Neural cell (in vitro differentiated cells): ENCODE data around the gene TTC39A. TPM values are rescaled to one million over a fixed set of nuclear protein-coding genes. Genes with fewer than 3 reads are reported as not detected.

ENCODE experiments used
- H2AFZ ChIP-seq: fragments of 200-600, 300-800 bp; sonication (generic), shearing (Covaris generic); 2 replicates; pipeline ENCODE4 v1.6.0; 2014; ENCODE audit warnings: low read depth, mild to moderate bottlenecking, antibody characterized with exemption, low read length, moderate library complexity
- H3F3A ChIP-seq: fragments of 200-600 bp; shearing (Covaris generic); 2 replicates; pipeline ENCODE4 v1.6.1; 2016; ENCODE audit warnings: mild to moderate bottlenecking, moderate library complexity, mixed read lengths, antibody characterized with exemption, low read length; ENCODE audit not compliant: insufficient read depth, poor library complexity, severe bottlenecking
- H3K27ac ChIP-seq: fragments of 200-600, 300-800 bp; sonication (generic), shearing (Covaris generic); 2 replicates; pipeline ENCODE4 v1.5.1; 2014; ENCODE audit warnings: mild to moderate bottlenecking, low read length, moderate library complexity
- H3K27me3 ChIP-seq: fragments of 300-800, 200-600 bp; sonication (generic), shearing (Covaris generic); 2 replicates; pipeline ENCODE4 v1.6.0; 2014; ENCODE audit warnings: mild to moderate bottlenecking, low read depth, low read length, moderate library complexity; ENCODE audit not compliant: insufficient read depth
- H3K36me3 ChIP-seq: fragments of 300-800, 200-600 bp; sonication (generic), shearing (Covaris generic); 2 replicates; pipeline ENCODE4 v1.5.1; 2014; ENCODE audit warnings: mild to moderate bottlenecking, antibody characterized with exemption, low read length, moderate library complexity; ENCODE audit not compliant: insufficient read depth
- H3K4me2 ChIP-seq: fragments of 300-800, 200-600 bp; sonication (generic), shearing (Covaris generic); 2 replicates; pipeline ENCODE4 v1.6.0; 2014; ENCODE audit warnings: mild to moderate bottlenecking, low read length
- H3K4me3 ChIP-seq: fragments of 300-800, 200-600 bp; sonication (generic), shearing (Covaris generic); 2 replicates; pipeline ENCODE4 v1.5.1; 2014; ENCODE audit warnings: mild to moderate bottlenecking, low read length, moderate library complexity
- H3K79me2 ChIP-seq: fragments of 200-600 bp; shearing (Covaris generic); replicated peaks from 2 replicates; pipeline ENCODE4 v1.6.0; 2014; ENCODE audit warnings: mild to moderate bottlenecking, low read length, moderate library complexity; ENCODE audit not compliant: insufficient read depth
- H3K9ac ChIP-seq: fragments of 300-800, 200-600 bp; sonication (generic), shearing (Covaris generic); 2 replicates; pipeline ENCODE4 v1.6.1; 2016; ENCODE audit warnings: mild to moderate bottlenecking, low read length, mixed read lengths
- H3K9me2 ChIP-seq: fragments of 200-600 bp; shearing (Covaris generic); 2 replicates; pipeline ENCODE4 v1.6.1; 2016; ENCODE audit warnings: mild to moderate bottlenecking, low read length, mixed read lengths; ENCODE audit not compliant: insufficient read depth
- H3K9me3 ChIP-seq: fragments of 200-600, 300-800 bp; sonication (generic), shearing (Covaris generic); 2 replicates; pipeline ENCODE4 v1.6.1; 2016; ENCODE audit warnings: mild to moderate bottlenecking, mixed run types, low read length, moderate library complexity, mixed read lengths
- H4K20me1 ChIP-seq: fragments of 200-600 bp; shearing (Covaris generic); 2 replicates; pipeline ENCODE4 v1.6.1; 2016; ENCODE audit warnings: mild to moderate bottlenecking, mixed run types; ENCODE audit not compliant: insufficient read depth
- CTCF ChIP-seq: fragments of 450-650 bp; IDR thresholded peaks from 2 replicates; pipeline ENCODE4 v1.5.1; 2014; ENCODE audit warnings: antibody characterized with exemption, mild to moderate bottlenecking, moderate library complexity; ENCODE audit not compliant: poor library complexity, severe bottlenecking
- EP300 ChIP-seq: fragments of 450-650 bp; conservative IDR thresholded peaks from 2 replicates; pipeline ENCODE4 v1.6.1; 2014; ENCODE audit warnings: antibody characterized with exemption, mild to moderate bottlenecking, moderate library complexity; ENCODE audit not compliant: poor library complexity, severe bottlenecking
- EZH2 ChIP-seq: fragments of 200-600, 300-800 bp; shearing (Covaris generic), sonication (generic); IDR thresholded peaks from 2 replicates; pipeline ENCODE4 v1.6.1; 2014; ENCODE audit warnings: antibody characterized with exemption, low read length, borderline replicate concordance, mild to moderate bottlenecking; ENCODE audit not compliant: insufficient read depth, poor library complexity, severe bottlenecking
- MXI1 ChIP-seq: fragments of 450-650 bp; conservative IDR thresholded peaks from 2 replicates; pipeline ENCODE4 v1.6.1; 2014; ENCODE audit warnings: antibody characterized with exemption, mild to moderate bottlenecking; ENCODE audit not compliant: poor library complexity, severe bottlenecking
- POLR2AphosphoS5 ChIP-seq: IDR thresholded peaks from 2 replicates; pipeline ENCODE4 v1.6.1; 2012
- RAD21 ChIP-seq: fragments of 450-650 bp; conservative IDR thresholded peaks from 2 replicates; pipeline ENCODE4 v1.6.1; 2014; ENCODE audit warnings: antibody characterized with exemption, mild to moderate bottlenecking, moderate library complexity
- REST ChIP-seq: IDR thresholded peaks from 2 replicates; pipeline ENCODE4 v1.6.1; 2012; ENCODE audit warnings: borderline replicate concordance
- SMC3 ChIP-seq: fragments of 450-650 bp; conservative IDR thresholded peaks from 2 replicates; pipeline ENCODE4 v1.6.1; 2014; ENCODE audit warnings: antibody characterized with exemption, mild to moderate bottlenecking, moderate library complexity; ENCODE audit not compliant: poor library complexity
- TAF1 ChIP-seq: IDR thresholded peaks from 2 replicates; pipeline ENCODE4 v1.6.1; 2012; ENCODE audit warnings: low read depth
- polyA plus RNA-seq: library from polyadenylated mRNA; depleted of rRNA; stranded (reverse); fragments of >200 nt; gene quantifications from 2 replicates; pipeline ENCODE4 v1.2.3, GENCODE V29; 2014

TTC39A gene
- polyA plus RNA-seq, 1 donor from 2014 or later = 1.1 TPM

GRCh38 chr1:51342591-51343206 lies 12.3 kb upstream of the TTC39A start:
- TF ChIP-seq REST (no peak), RAD21 (no peak), SMC3 (no peak), TAF1 (no peak), EP300 (no peak), MXI1 (no peak), CTCF (no peak), POLR2AphosphoS5 (no peak), EZH2 (no peak)
- no peaks in the 10 kb centered on the region for H3K79me2 ChIP-seq
- no peak overlapping the region for H3K9ac ChIP-seq
- H3K4me2 ChIP-seq = no peak overlapping the region
- no peaks in the 10 kb centered on the region for H3K9me2 ChIP-seq
- H3K9me3 ChIP-seq = no peaks in the 10 kb centered on the region
- no peaks in the 10 kb centered on the region for H3K36me3 ChIP-seq
- H3F3A ChIP-seq = no peaks in the 10 kb centered on the region
- no peak overlapping the region for H3K4me3 ChIP-seq
- no peak overlapping the region for H3K27ac ChIP-seq
- H4K20me1 ChIP-seq = no peaks in the 10 kb centered on the region
- H3K27me3 ChIP-seq = peaks cover 28% of the 10 kb centered on the region
- no peak overlapping the region for H2AFZ ChIP-seq

GRCh38 chr1:51341876-51342496 lies 11.6 kb upstream of the TTC39A start:
- Histone ChIP-seq H3K79me2 (no peaks in the 10 kb centered on the region), H4K20me1 (no peaks in the 10 kb centered on the region), H2AFZ (no peak overlapping the region), H3K36me3 (no peaks in the 10 kb centered on the region), H3K4me2 (no peak overlapping the region), H3K4me3 (no peak overlapping the region), H3K9ac (no peak overlapping the region), H3K27ac (no peak overlapping the region), H3F3A (no peaks in the 10 kb centered on the region), H3K9me3 (no peaks in the 10 kb centered on the region), H3K27me3 (peaks cover 28% of the 10 kb centered on the region), H3K9me2 (no peaks in the 10 kb centered on the region)
- TF ChIP-seq EZH2 (no peak), TAF1 (no peak), SMC3 (no peak), CTCF (no peak), REST (no peak), POLR2AphosphoS5 (no peak), MXI1 (no peak), RAD21 (no peak), EP300 (no peak)
